ENCODE data around the gene KIF1B. TPM values are rescaled to one million over a fixed set of nuclear protein-coding genes. Genes with fewer than 3 reads are reported as not detected.
"Not testable (repeated sequence)": the region's sequence is repeated elsewhere in the genome, so short reads cannot be mapped to it uniquely, and the experiment has no call there.

KIF1B gene
- total and polyA plus RNA-seq, 2 experiments from 2014 or later: 22.2 to 56.2 TPM

DNA sequence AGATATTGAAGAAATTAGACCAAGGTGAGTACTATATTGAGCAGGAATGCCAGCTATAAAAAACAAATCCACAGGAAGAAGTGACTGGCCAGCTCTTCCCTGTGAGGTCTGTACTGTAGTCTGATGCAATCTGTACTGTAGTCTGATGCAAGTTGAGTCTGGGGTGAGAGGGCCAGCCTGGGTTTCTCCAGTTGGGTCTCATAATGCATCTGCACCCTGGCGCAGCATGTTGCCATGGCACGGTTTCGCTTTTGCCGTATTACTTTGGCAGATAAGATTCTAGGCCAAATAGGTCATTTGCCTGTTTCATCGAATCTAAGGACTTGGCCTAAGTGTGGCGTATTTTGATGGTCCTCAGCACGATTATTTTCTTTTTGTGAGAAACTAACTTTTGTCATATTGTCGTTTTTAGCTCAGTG lies 164.1 kb downstream of the KIF1B start:
- H3K27me3 ChIP-seq: no peaks in the 10 kb centered on the region
- H3K4me1 ChIP-seq (ENCODE audit: low read depth): no peaks in the 10 kb centered on the region
- TF ChIP-seq, protein P1, sequence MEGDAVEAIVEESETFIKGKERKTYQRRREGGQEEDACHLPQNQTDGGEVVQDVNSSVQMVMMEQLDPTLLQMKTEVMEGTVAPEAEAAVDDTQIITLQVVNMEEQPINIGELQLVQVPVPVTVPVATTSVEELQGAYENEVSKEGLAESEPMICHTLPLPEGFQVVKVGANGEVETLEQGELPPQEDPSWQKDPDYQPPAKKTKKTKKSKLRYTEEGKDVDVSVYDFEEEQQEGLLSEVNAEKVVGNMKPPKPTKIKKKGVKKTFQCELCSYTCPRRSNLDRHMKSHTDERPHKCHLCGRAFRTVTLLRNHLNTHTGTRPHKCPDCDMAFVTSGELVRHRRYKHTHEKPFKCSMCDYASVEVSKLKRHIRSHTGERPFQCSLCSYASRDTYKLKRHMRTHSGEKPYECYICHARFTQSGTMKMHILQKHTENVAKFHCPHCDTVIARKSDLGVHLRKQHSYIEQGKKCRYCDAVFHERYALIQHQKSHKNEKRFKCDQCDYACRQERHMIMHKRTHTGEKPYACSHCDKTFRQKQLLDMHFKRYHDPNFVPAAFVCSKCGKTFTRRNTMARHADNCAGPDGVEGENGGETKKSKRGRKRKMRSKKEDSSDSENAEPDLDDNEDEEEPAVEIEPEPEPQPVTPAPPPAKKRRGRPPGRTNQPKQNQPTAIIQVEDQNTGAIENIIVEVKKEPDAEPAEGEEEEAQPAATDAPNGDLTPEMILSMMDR (IDR thresholded peaks at IDR 0.05; ENCODE audit: low read depth, low read length): no peak
- peaks cover 48% of the 10 kb centered on the region for H3K36me3 ChIP-seq
- no peak overlapping the region for H3K27ac ChIP-seq
- H3K4me3 ChIP-seq: no peak overlapping the region
- no peaks in the 10 kb centered on the region for H3K9me3 ChIP-seq (ENCODE audit: low read depth)
- DNase-seq (ENCODE audit: low read depth in 1 of 2, low spot score in 1 of 2): peak in 1 of 2 donors; percentile 35

DNA sequence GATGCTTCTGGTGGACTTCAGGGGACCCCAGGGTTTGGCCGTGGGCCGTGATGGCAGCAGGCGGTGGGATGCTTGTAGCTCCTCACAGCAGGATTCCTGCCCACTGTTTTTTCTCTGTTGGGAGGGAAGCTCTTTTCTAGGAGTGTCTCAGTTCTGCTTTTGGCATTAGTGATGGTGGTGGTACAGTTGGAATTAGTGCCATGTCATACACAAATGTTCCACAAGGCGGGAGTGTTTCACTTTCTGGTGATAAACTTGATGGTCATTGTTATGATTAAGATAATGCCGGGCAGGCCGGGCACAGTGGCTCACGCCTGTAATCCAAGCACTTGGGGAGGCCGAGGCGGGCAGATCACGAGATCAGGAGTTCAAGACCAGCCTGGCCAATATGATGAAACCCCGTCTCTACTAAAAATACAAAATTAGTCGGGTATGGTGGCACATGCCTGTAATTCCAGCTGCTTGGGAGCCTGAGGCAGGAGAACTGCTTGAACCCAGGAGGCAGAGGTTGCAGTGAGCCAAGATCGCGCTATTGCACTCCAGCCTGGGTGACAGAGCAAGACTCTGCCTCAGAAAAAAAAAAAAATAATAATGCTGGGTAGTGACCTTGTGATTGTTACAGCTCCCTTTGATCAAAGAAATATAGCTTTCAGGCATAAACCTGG lies 167.1 kb downstream of the KIF1B start:
- TF ChIP-seq, protein P1 (IDR thresholded peaks at IDR 0.05; ENCODE audit: low read depth, low read length): peak; percentile 71
- H3K36me3 ChIP-seq: peaks cover 33% of the 10 kb centered on the region
- not testable (repeated sequence) for H3K4me3 ChIP-seq; H3K9me3 ChIP-seq (ENCODE audit: low read depth); H3K4me1 ChIP-seq (ENCODE audit: low read depth); H3K27me3 ChIP-seq
- peak overlapping the region; percentile 39 for H3K27ac ChIP-seq
- DNase-seq (ENCODE audit: low read depth in 1 of 2, low spot score in 1 of 2): peak; percentile 62 to 83

DNA sequence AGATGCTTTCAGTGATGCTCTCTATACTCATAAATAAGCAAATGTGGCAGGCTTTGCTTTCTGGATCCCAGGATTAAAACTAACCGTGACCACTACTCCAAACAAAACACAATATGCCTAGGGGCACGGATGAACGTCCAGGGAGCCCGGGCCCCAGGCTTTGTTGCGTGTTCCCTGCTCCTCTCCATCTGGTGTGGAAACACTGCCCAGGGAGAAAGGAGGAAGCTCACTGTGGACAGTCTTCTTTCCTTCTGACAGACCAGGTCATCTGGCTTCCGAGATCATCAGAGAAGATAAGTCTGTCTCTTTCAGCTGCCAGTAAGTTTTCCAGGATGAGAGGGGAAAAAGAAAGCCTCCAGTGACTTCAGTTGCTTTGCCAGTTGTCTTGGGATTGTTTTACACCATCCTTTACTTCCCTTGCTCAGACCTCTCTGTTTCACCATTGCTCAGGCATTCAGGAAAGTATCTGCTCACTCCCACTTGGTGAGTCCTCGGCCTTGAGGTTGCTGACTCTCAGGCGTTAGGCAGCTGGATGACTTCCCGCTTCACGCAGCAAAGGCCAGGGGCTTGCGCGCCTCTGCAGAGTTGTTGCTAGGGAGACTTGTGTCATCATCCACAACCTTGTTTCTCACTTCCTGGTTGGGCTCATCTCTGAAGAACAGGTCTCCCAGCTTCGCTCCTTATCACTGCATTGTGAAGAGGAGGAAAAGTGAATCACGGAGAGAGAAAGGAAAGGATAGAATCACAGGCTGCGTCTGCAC lies 167.9 kb downstream of the KIF1B start:
- Histone ChIP-seq H3K27ac (no peak overlapping the region), H3K9me3 (ENCODE audit: low read depth) (no peaks in the 10 kb centered on the region), H3K36me3 (peaks cover 33% of the 10 kb centered on the region), H3K27me3 (no peaks in the 10 kb centered on the region), H3K4me1 (ENCODE audit: low read depth) (no peaks in the 10 kb centered on the region), H3K4me3 (no peak overlapping the region)
- peak in 1 of 2 donors; percentile 91 for DNase-seq (ENCODE audit: low read depth in 1 of 2, low spot score in 1 of 2)
- TF ChIP-seq, protein P1 (IDR thresholded peaks at IDR 0.05; ENCODE audit: low read depth, low read length): no peak

DNA sequence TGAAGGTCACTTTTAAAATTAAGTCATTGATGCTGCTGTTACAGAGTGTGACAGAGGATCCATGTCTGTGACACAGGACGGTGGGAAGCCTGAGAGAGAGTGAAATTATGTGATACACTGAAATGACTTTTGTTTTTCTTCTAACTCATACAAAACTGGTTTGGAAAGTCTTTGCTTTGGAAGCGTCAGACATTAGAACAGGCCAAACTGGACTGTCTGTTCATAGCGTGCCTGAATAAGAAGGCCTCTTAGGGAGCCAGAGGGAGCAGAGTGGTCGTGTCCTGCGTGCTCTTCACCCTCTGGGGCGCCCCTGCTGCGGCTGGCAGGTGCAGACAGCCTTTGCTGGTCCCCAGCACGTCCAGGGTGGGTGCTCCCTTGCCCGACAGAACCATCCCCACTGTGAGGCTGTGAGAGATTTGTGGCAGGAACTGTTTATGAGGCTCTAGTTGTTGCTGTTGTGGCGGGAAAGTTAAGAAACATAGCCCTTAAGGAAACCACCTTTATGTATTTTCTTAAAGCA lies 168.8 kb downstream of the KIF1B start:
- TF ChIP-seq, protein P1 (IDR thresholded peaks at IDR 0.05; ENCODE audit: low read depth, low read length): no peak
- Histone ChIP-seq H3K4me3 (no peak overlapping the region), H3K36me3 (peaks cover 26% of the 10 kb centered on the region), H3K27ac (no peak overlapping the region), H3K9me3 (ENCODE audit: low read depth) (no peaks in the 10 kb centered on the region), H3K27me3 (no peaks in the 10 kb centered on the region), H3K4me1 (ENCODE audit: low read depth) (no peaks in the 10 kb centered on the region)
- no peak for DNase-seq (ENCODE audit: low read depth in 1 of 2, low spot score in 1 of 2)

DNA sequence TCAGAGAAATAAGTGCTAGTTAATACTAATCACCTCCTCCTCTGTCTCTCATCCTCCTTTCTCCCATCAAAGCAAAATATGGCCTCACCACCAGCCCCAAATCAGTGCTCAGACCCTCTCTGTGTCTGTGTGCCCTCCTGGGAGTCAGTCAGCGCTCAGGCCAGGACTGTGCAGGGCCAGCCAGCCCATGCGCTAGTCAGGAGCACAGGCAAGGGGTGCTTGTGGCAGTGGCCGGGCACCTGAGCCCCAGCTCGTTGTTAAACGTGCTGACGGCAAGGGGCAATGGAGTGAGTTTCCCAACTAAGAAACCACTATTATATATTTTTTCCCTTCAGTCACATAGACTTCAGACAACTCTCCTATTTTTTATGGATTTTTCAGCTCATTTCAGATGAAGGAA lies 169.3 kb downstream of the KIF1B start:
- H3K9me3 ChIP-seq (ENCODE audit: low read depth): no peaks in the 10 kb centered on the region
- H3K4me3 ChIP-seq: no peak overlapping the region
- no peaks in the 10 kb centered on the region for H3K4me1 ChIP-seq (ENCODE audit: low read depth)
- H3K36me3 ChIP-seq: peaks cover 21% of the 10 kb centered on the region
- H3K27me3 ChIP-seq: no peaks in the 10 kb centered on the region
- DNase-seq (ENCODE audit: low read depth in 1 of 2, low spot score in 1 of 2): no peak
- TF ChIP-seq, protein P1 (IDR thresholded peaks at IDR 0.05; ENCODE audit: low read depth, low read length): no peak
- H3K27ac ChIP-seq: no peak overlapping the region
